ENCODE data around the gene SETD1A.
A peak's percentile ranks its signal among the peaks of the same experiment; 100 is the strongest.

The SETD1A gene

GRCh38 chr16:30950516-30951065 lies 7.0 kb upstream of the SETD1A start:
- no peak for TF ChIP-seq CTCF (IDR thresholded peaks at IDR 0.05; ENCODE audit: low read depth, low read length)
- peak overlapping the region; percentile 79 for H3K4me3 ChIP-seq (ENCODE audit: low read depth, low read length)

DNA sequence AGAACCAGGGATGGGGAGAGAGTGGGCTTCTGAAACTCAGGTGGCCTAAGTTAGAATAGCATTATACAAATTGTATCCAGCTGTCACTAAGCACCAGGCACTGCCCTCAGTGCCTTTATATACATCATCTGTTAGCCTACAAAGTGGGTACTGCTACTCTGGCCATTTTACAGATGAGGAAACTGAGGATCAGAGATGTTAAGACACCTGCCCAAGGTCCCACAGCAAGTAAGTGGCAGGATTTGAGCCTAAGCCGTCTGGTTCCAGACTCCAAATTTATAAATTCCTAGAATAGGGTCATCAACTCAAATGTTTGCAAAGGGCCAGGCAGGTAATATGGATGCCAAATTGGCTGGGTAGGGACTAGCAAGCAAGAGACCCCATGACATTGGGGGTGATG lies 6.4 kb upstream of the SETD1A start:
- no peak for TF ChIP-seq CTCF (IDR thresholded peaks at IDR 0.05; ENCODE audit: low read depth, low read length)
- no peak overlapping the region for H3K4me3 ChIP-seq (ENCODE audit: low read depth, low read length)

GRCh38 chr16:30951750-30952149 lies 5.8 kb upstream of the SETD1A start:
- TF ChIP-seq CTCF (IDR thresholded peaks at IDR 0.05; ENCODE audit: low read depth, low read length), result no peak
- no peak overlapping the region for H3K4me3 ChIP-seq (ENCODE audit: low read depth, low read length)

DNA sequence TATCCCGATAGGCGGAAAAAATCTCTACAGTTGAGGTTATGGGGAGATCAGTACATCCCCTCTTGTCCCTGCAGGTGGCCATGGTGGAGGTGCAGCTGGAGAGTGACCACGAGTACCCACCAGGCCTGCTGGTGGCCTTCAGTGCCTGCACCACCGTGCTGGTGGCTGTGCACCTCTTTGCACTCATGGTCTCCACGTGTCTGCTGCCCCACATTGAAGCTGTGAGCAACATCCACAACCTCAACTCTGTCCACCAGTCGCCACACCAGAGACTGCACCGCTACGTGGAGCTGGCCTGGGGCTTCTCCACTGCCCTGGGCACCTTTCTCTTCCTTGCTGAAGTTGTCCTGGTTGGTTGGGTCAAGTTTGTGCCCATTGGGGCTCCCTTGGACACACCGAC lies 4.4 kb upstream of the SETD1A start:
- no peak for TF ChIP-seq CTCF (IDR thresholded peaks at IDR 0.05; ENCODE audit: low read depth, low read length)
- H3K4me3 ChIP-seq (ENCODE audit: low read depth, low read length), result no peak overlapping the region

DNA sequence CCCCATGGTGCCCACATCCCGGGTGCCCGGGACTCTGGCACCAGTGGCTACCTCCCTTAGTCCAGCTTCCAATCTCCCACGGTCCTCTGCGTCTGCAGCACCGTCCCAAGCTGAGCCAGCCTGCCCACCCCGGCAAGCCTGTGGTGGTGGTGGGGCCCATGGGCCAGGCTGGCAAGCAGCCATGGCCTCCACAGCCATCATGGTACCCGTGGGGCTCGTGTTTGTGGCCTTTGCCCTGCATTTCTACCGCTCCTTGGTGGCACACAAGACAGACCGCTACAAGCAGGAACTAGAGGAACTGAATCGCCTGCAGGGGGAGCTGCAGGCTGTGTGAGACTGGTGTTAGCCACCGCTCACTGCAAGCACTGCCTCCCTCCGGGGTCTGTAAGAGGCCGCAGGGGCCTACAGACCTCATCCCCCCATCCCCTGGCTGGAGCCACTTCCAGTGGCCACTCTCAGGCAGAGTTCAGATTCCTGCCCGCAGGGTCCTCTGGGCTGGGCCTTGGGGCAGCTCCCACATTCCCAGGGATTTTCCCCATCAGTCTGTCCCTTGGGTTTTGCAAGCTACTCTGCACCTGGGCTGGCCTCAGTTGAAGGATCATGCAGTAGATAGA lies 3.9 kb upstream of the SETD1A start:
- no peak overlapping the region for H3K4me3 ChIP-seq (ENCODE audit: low read depth, low read length)
- peak; percentile 76 for TF ChIP-seq CTCF (IDR thresholded peaks at IDR 0.05; ENCODE audit: low read depth, low read length)

GRCh38 chr16:30954993-30955392 lies 2.6 kb upstream of the SETD1A start:
- no peak overlapping the region for H3K4me3 ChIP-seq (ENCODE audit: low read depth, low read length)

More at GRCh38 chr16:30954993-30955392, 2.6 kb upstream of the SETD1A start:
- no peak for TF ChIP-seq CTCF (IDR thresholded peaks at IDR 0.05; ENCODE audit: low read depth, low read length)

Data from WI38 (cell line).